OCI-LY1 (cell line): ENCODE results near the gene KCNMB4.

Experiments
- H2AFZ ChIP-seq: fragments of 200-600 bp; sonication (generic), shearing (Covaris generic); 2 replicates; pipeline ENCODE4 v1.6.0; 2014; ENCODE audit warnings: antibody characterized with exemption, mild to moderate bottlenecking, low read length
- H3F3A ChIP-seq: fragments of 200-600 bp; sonication (generic), shearing (Covaris generic); 2 replicates; pipeline ENCODE4 v1.6.0; 2014; ENCODE audit warnings: mild to moderate bottlenecking, antibody characterized with exemption, low read length, moderate library complexity; ENCODE audit not compliant: insufficient read depth
- H3K27ac ChIP-seq: fragments of 200-600 bp; sonication (generic); 2 replicates; pipeline ENCODE4 v1.5.1; 2014; ENCODE audit warnings: low read length, mixed run types, mild to moderate bottlenecking, low read depth; ENCODE audit not compliant: poor library complexity, severe bottlenecking
- H3K27me3 ChIP-seq: fragments of 200-600 bp; sonication (generic); 2 replicates; pipeline ENCODE4 v1.6.0; 2014; ENCODE audit warnings: antibody characterized with exemption, mild to moderate bottlenecking, low read length, moderate library complexity; ENCODE audit not compliant: insufficient read depth
- H3K36me3 ChIP-seq: fragments of 200-600 bp; sonication (generic); 2 replicates; pipeline ENCODE4 v1.6.1; 2014; ENCODE audit warnings: mild to moderate bottlenecking, antibody characterized with exemption, low read length, moderate library complexity, mixed read lengths; ENCODE audit not compliant: insufficient read depth
- H3K4me1 ChIP-seq: fragments of 200-600 bp; sonication (generic); 2 replicates; pipeline ENCODE4 v1.5.1; 2014; ENCODE audit warnings: mild to moderate bottlenecking, low read length, moderate library complexity; ENCODE audit not compliant: insufficient read depth, severe bottlenecking
- H3K4me2 ChIP-seq: fragments of 200-600 bp; sonication (generic), shearing (Covaris generic); 2 replicates; pipeline ENCODE4 v1.6.1; 2014; ENCODE audit warnings: low read length
- H3K4me3 ChIP-seq: fragments of 200-600 bp; sonication (generic); 2 replicates; pipeline ENCODE4 v1.5.1; 2014; ENCODE audit warnings: low read length, low read depth, mild to moderate bottlenecking, mixed read lengths; ENCODE audit not compliant: poor library complexity, severe bottlenecking
- H3K79me2 ChIP-seq: fragments of 200-600 bp; shearing (Covaris generic); 2 replicates; pipeline ENCODE4 v1.6.1; 2016; ENCODE audit warnings: mixed run types, low read length, mixed read lengths; ENCODE audit not compliant: insufficient read depth
- H3K9ac ChIP-seq: fragments of 200-600 bp; sonication (generic), shearing (Covaris generic); 2 replicates; pipeline ENCODE4 v1.6.1; 2014; ENCODE audit warnings: mild to moderate bottlenecking, low read length, mixed read lengths
- H3K9me2 ChIP-seq: fragments of 200-600 bp; sonication (generic), shearing (Covaris generic); 2 replicates; pipeline ENCODE4 v1.6.1; 2014; ENCODE audit warnings: low read depth, mild to moderate bottlenecking, low read length, mixed read lengths
- H3K9me3 ChIP-seq: fragments of 200-600 bp; shearing (Covaris generic); 2 replicates; pipeline ENCODE4 v1.6.1; 2014; ENCODE audit warnings: low read length, mixed read lengths
- H4K20me1 ChIP-seq: fragments of 200-600 bp; sonication (generic), shearing (Covaris generic); 2 replicates; pipeline ENCODE4 v1.6.0; 2016; ENCODE audit warnings: mild to moderate bottlenecking, low read length; ENCODE audit not compliant: insufficient read depth
- CTCF ChIP-seq: fragments of 200-600 bp; sonication (generic), shearing (Covaris generic); IDR thresholded peaks from 2 replicates; pipeline ENCODE4 v1.5.1; 2017; ENCODE audit warnings: mild to moderate bottlenecking, antibody characterized with exemption, low read length, moderate library complexity, mixed read lengths
- EZH2 ChIP-seq: fragments of 200-600 bp; sonication (generic), shearing (Covaris generic); IDR thresholded peaks from 2 replicates; pipeline ENCODE4 v1.8.0; 2017; ENCODE audit warnings: borderline replicate concordance, mixed run types, mild to moderate bottlenecking, antibody characterized with exemption, low read length, moderate library complexity, mixed read lengths

The KCNMB4 gene

GRCh38 chr12:70332236-70332635 is 33.9 kb upstream of the KCNMB4 start:
- Histone ChIP-seq H3K4me3 (no peak overlapping the region), H3K9ac (no peak overlapping the region), H3K4me1 (no peaks in the 10 kb centered on the region), H3K27me3 (no peaks in the 10 kb centered on the region), H3K9me3 (no peaks in the 10 kb centered on the region), H3K27ac (no peak overlapping the region), H3K36me3 (peaks cover 61% of the 10 kb centered on the region), H3K4me2 (no peak overlapping the region), H4K20me1 (no peaks in the 10 kb centered on the region), H3K9me2 (no peaks in the 10 kb centered on the region), H3F3A (no peaks in the 10 kb centered on the region), H3K79me2 (0 out of 2 replicates have a peak, but pooled peaks cover 3% of the 10 kb centered on the region), H2AFZ (no peak overlapping the region)
- TF ChIP-seq EZH2: no peak
- no peak for TF ChIP-seq CTCF

GRCh38 chr12:70334742-70335141 is 31.3 kb upstream of the KCNMB4 start:
- TF ChIP-seq CTCF (no peak), EZH2 (no peak)
- 0 out of 2 replicates have a peak, but pooled peaks cover 3% of the 10 kb centered on the region for H3K79me2 ChIP-seq
- no peak overlapping the region for H3K4me2 ChIP-seq
- no peak overlapping the region for H3K9ac ChIP-seq
- no peaks in the 10 kb centered on the region for H3K4me1 ChIP-seq
- no peak overlapping the region for H3K27ac ChIP-seq
- no peaks in the 10 kb centered on the region for H3K9me3 ChIP-seq
- no peaks in the 10 kb centered on the region for H3F3A ChIP-seq
- H3K36me3 ChIP-seq: peaks cover 72% of the 10 kb centered on the region
- H4K20me1 ChIP-seq: no peaks in the 10 kb centered on the region
- H2AFZ ChIP-seq: no peak overlapping the region
- no peak overlapping the region for H3K4me3 ChIP-seq
- H3K27me3 ChIP-seq: no peaks in the 10 kb centered on the region
- no peaks in the 10 kb centered on the region for H3K9me2 ChIP-seq

- Histone ChIP-seq H3K9me2 (no peaks in the 10 kb centered on the region), H3K4me3 (no peak overlapping the region), H3K4me2 (no peak overlapping the region), H4K20me1 (no peaks in the 10 kb centered on the region), H3K27ac (no peak overlapping the region), H3K4me1 (no peaks in the 10 kb centered on the region), H3K36me3 (peaks cover 87% of the 10 kb centered on the region), H2AFZ (no peak overlapping the region), H3K9me3 (no peaks in the 10 kb centered on the region), H3K9ac (no peak overlapping the region), H3K79me2 (0 out of 2 replicates have a peak, but pooled peaks cover 3% of the 10 kb centered on the region), H3K27me3 (no peaks in the 10 kb centered on the region), H3F3A (no peaks in the 10 kb centered on the region)
- TF ChIP-seq CTCF: no peak
Measured at GRCh38 chr12:70338531-70338930, 27.6 kb upstream of the KCNMB4 start.
